ENCODE data around the gene CCSER1.

The CCSER1 gene

GRCh38 chr4:90733211-90733610, 606.0 kb downstream of the CCSER1 start:
- Histone ChIP-seq H3K9me3 (ENCODE audit: control insufficient read depth, low read length) (no peaks in the 10 kb centered on the region), H3K4me1 (ENCODE audit: control insufficient read depth, insufficient read depth, low read length, poor library complexity, severe bottlenecking) (no peaks in the 10 kb centered on the region), H3K4me3 (ENCODE audit: insufficient read depth, low read depth, low read length, poor library complexity, severe bottlenecking) (no peak overlapping the region), H3K36me3 (ENCODE audit: control insufficient read depth, insufficient read depth, low read length) (no peaks in the 10 kb centered on the region), H3K27ac (ENCODE audit: insufficient read depth, low read length, poor library complexity, severe bottlenecking) (no peak overlapping the region), H3K27me3 (replicated peaks; ENCODE audit: control insufficient read depth, insufficient read depth, low read length, poor library complexity, severe bottlenecking) (no peaks in the 10 kb centered on the region)
- DNase-seq = no peak

GRCh38 chr4:90745176-90745575, 618.0 kb downstream of the CCSER1 start:
- H3K27ac ChIP-seq (ENCODE audit: insufficient read depth, low read length, poor library complexity, severe bottlenecking) = no peak overlapping the region
- no peak overlapping the region for H3K4me3 ChIP-seq (ENCODE audit: insufficient read depth, low read depth, low read length, poor library complexity, severe bottlenecking)
- H3K9me3 ChIP-seq (ENCODE audit: control insufficient read depth, low read length) = no peaks in the 10 kb centered on the region
- no peak for DNase-seq
- H3K27me3 ChIP-seq (replicated peaks; ENCODE audit: control insufficient read depth, insufficient read depth, low read length, poor library complexity, severe bottlenecking) = no peaks in the 10 kb centered on the region
- H3K4me1 ChIP-seq (ENCODE audit: control insufficient read depth, insufficient read depth, low read length, poor library complexity, severe bottlenecking) = no peaks in the 10 kb centered on the region
- H3K36me3 ChIP-seq (ENCODE audit: control insufficient read depth, insufficient read depth, low read length) = no peaks in the 10 kb centered on the region

GRCh38 chr4:90753068-90753467, 625.9 kb downstream of the CCSER1 start:
- no peak overlapping the region for H3K27ac ChIP-seq (ENCODE audit: insufficient read depth, low read length, poor library complexity, severe bottlenecking)
- no peaks in the 10 kb centered on the region for H3K4me1 ChIP-seq (ENCODE audit: control insufficient read depth, insufficient read depth, low read length, poor library complexity, severe bottlenecking)
- no peak overlapping the region for H3K4me3 ChIP-seq (ENCODE audit: insufficient read depth, low read depth, low read length, poor library complexity, severe bottlenecking)
- no peaks in the 10 kb centered on the region for H3K27me3 ChIP-seq (replicated peaks; ENCODE audit: control insufficient read depth, insufficient read depth, low read length, poor library complexity, severe bottlenecking)
- H3K36me3 ChIP-seq (ENCODE audit: control insufficient read depth, insufficient read depth, low read length) = no peaks in the 10 kb centered on the region
- DNase-seq = no peak
- no peaks in the 10 kb centered on the region for H3K9me3 ChIP-seq (ENCODE audit: control insufficient read depth, low read length)

- Histone ChIP-seq H3K27ac (ENCODE audit: insufficient read depth, low read length, poor library complexity, severe bottlenecking) (no peak overlapping the region), H3K9me3 (ENCODE audit: control insufficient read depth, low read length) (no peaks in the 10 kb centered on the region), H3K27me3 (replicated peaks; ENCODE audit: control insufficient read depth, insufficient read depth, low read length, poor library complexity, severe bottlenecking) (no peaks in the 10 kb centered on the region), H3K4me3 (ENCODE audit: insufficient read depth, low read depth, low read length, poor library complexity, severe bottlenecking) (no peak overlapping the region), H3K4me1 (ENCODE audit: control insufficient read depth, insufficient read depth, low read length, poor library complexity, severe bottlenecking) (no peaks in the 10 kb centered on the region), H3K36me3 (ENCODE audit: control insufficient read depth, insufficient read depth, low read length) (no peaks in the 10 kb centered on the region)
- no peak for DNase-seq
Measured at GRCh38 chr4:90757534-90758060, 630.4 kb downstream of the CCSER1 start.

- Histone ChIP-seq H3K4me3 (ENCODE audit: insufficient read depth, low read depth, low read length, poor library complexity, severe bottlenecking) (no peak overlapping the region), H3K27ac (ENCODE audit: insufficient read depth, low read length, poor library complexity, severe bottlenecking) (no peak overlapping the region), H3K4me1 (ENCODE audit: control insufficient read depth, insufficient read depth, low read length, poor library complexity, severe bottlenecking) (no peaks in the 10 kb centered on the region), H3K9me3 (ENCODE audit: control insufficient read depth, low read length) (peaks cover 4% of the 10 kb centered on the region), H3K27me3 (replicated peaks; ENCODE audit: control insufficient read depth, insufficient read depth, low read length, poor library complexity, severe bottlenecking) (no peaks in the 10 kb centered on the region), H3K36me3 (ENCODE audit: control insufficient read depth, insufficient read depth, low read length) (no peaks in the 10 kb centered on the region)
- no peak for DNase-seq
Measured at GRCh38 chr4:90760059-90760458, 632.9 kb downstream of the CCSER1 start.

- Histone ChIP-seq H3K27ac (ENCODE audit: insufficient read depth, low read length, poor library complexity, severe bottlenecking) (no peak overlapping the region), H3K9me3 (ENCODE audit: control insufficient read depth, low read length) (peaks cover 4% of the 10 kb centered on the region), H3K27me3 (replicated peaks; ENCODE audit: control insufficient read depth, insufficient read depth, low read length, poor library complexity, severe bottlenecking) (no peaks in the 10 kb centered on the region), H3K4me3 (ENCODE audit: insufficient read depth, low read depth, low read length, poor library complexity, severe bottlenecking) (no peak overlapping the region), H3K36me3 (ENCODE audit: control insufficient read depth, insufficient read depth, low read length) (no peaks in the 10 kb centered on the region), H3K4me1 (ENCODE audit: control insufficient read depth, insufficient read depth, low read length, poor library complexity, severe bottlenecking) (no peaks in the 10 kb centered on the region)
- DNase-seq = no peak
Measured at GRCh38 chr4:90766837-90767236, 639.6 kb downstream of the CCSER1 start.

- H3K4me3 ChIP-seq (ENCODE audit: insufficient read depth, low read depth, low read length, poor library complexity, severe bottlenecking) = no peak overlapping the region
- no peak for DNase-seq
- H3K4me1 ChIP-seq (ENCODE audit: control insufficient read depth, insufficient read depth, low read length, poor library complexity, severe bottlenecking) = no peaks in the 10 kb centered on the region
- H3K9me3 ChIP-seq (ENCODE audit: control insufficient read depth, low read length) = no peaks in the 10 kb centered on the region
- no peaks in the 10 kb centered on the region for H3K27me3 ChIP-seq (replicated peaks; ENCODE audit: control insufficient read depth, insufficient read depth, low read length, poor library complexity, severe bottlenecking)
- no peak overlapping the region for H3K27ac ChIP-seq (ENCODE audit: insufficient read depth, low read length, poor library complexity, severe bottlenecking)
- no peaks in the 10 kb centered on the region for H3K36me3 ChIP-seq (ENCODE audit: control insufficient read depth, insufficient read depth, low read length)
Measured at GRCh38 chr4:90769251-90769650, 642.1 kb downstream of the CCSER1 start.

- Histone ChIP-seq H3K27me3 (replicated peaks; ENCODE audit: control insufficient read depth, insufficient read depth, low read length, poor library complexity, severe bottlenecking) (no peaks in the 10 kb centered on the region), H3K36me3 (ENCODE audit: control insufficient read depth, insufficient read depth, low read length) (no peaks in the 10 kb centered on the region), H3K4me1 (ENCODE audit: control insufficient read depth, insufficient read depth, low read length, poor library complexity, severe bottlenecking) (no peaks in the 10 kb centered on the region), H3K9me3 (ENCODE audit: control insufficient read depth, low read length) (no peaks in the 10 kb centered on the region), H3K27ac (ENCODE audit: insufficient read depth, low read length, poor library complexity, severe bottlenecking) (no peak overlapping the region), H3K4me3 (ENCODE audit: insufficient read depth, low read depth, low read length, poor library complexity, severe bottlenecking) (no peak overlapping the region)
- DNase-seq = no peak
Measured at GRCh38 chr4:90780193-90780592, 653.0 kb downstream of the CCSER1 start.

GRCh38 chr4:90786602-90787001, 659.4 kb downstream of the CCSER1 start:
- DNase-seq = no peak
- H3K27ac ChIP-seq (ENCODE audit: insufficient read depth, low read length, poor library complexity, severe bottlenecking) = no peak overlapping the region
- no peaks in the 10 kb centered on the region for H3K9me3 ChIP-seq (ENCODE audit: control insufficient read depth, low read length)
- H3K36me3 ChIP-seq (ENCODE audit: control insufficient read depth, insufficient read depth, low read length) = no peaks in the 10 kb centered on the region
- no peaks in the 10 kb centered on the region for H3K4me1 ChIP-seq (ENCODE audit: control insufficient read depth, insufficient read depth, low read length, poor library complexity, severe bottlenecking)
- H3K27me3 ChIP-seq (replicated peaks; ENCODE audit: control insufficient read depth, insufficient read depth, low read length, poor library complexity, severe bottlenecking) = no peaks in the 10 kb centered on the region
- H3K4me3 ChIP-seq (ENCODE audit: insufficient read depth, low read depth, low read length, poor library complexity, severe bottlenecking) = no peak overlapping the region

- H3K9me3 ChIP-seq (ENCODE audit: control insufficient read depth, low read length) = no peaks in the 10 kb centered on the region
- no peak for DNase-seq
- H3K4me1 ChIP-seq (ENCODE audit: control insufficient read depth, insufficient read depth, low read length, poor library complexity, severe bottlenecking) = no peaks in the 10 kb centered on the region
- no peak overlapping the region for H3K27ac ChIP-seq (ENCODE audit: insufficient read depth, low read length, poor library complexity, severe bottlenecking)
- H3K27me3 ChIP-seq (replicated peaks; ENCODE audit: control insufficient read depth, insufficient read depth, low read length, poor library complexity, severe bottlenecking) = no peaks in the 10 kb centered on the region
- no peak overlapping the region for H3K4me3 ChIP-seq (ENCODE audit: insufficient read depth, low read depth, low read length, poor library complexity, severe bottlenecking)
- H3K36me3 ChIP-seq (ENCODE audit: control insufficient read depth, insufficient read depth, low read length) = no peaks in the 10 kb centered on the region
Measured at GRCh38 chr4:90792696-90793095, 665.5 kb downstream of the CCSER1 start.

GRCh38 chr4:90798948-90799347, 671.8 kb downstream of the CCSER1 start:
- H3K27ac ChIP-seq (ENCODE audit: insufficient read depth, low read length, poor library complexity, severe bottlenecking) = no peak overlapping the region
- H3K36me3 ChIP-seq (ENCODE audit: control insufficient read depth, insufficient read depth, low read length) = no peaks in the 10 kb centered on the region
- no peaks in the 10 kb centered on the region for H3K9me3 ChIP-seq (ENCODE audit: control insufficient read depth, low read length)
- no peak for DNase-seq
- H3K27me3 ChIP-seq (replicated peaks; ENCODE audit: control insufficient read depth, insufficient read depth, low read length, poor library complexity, severe bottlenecking) = no peaks in the 10 kb centered on the region
- no peak overlapping the region for H3K4me3 ChIP-seq (ENCODE audit: insufficient read depth, low read depth, low read length, poor library complexity, severe bottlenecking)
- H3K4me1 ChIP-seq (ENCODE audit: control insufficient read depth, insufficient read depth, low read length, poor library complexity, severe bottlenecking) = no peaks in the 10 kb centered on the region

Measured in effector memory CD4-positive, alpha-beta T cell (primary cell).